Psoas muscle (tissue), 8 donors: ENCODE results near the gene TMEM175. TPM values are rescaled to one million over a fixed set of nuclear protein-coding genes. Genes with fewer than 3 reads are reported as not detected.

Experiments used
- ATAC-seq, 4 donors: fragments of 200-7000 bp; cut with Tn5 transposase; one replicate each; pipeline ENCODE4 v1.9.1; 2020; ENCODE audit warnings: moderate library complexity in 3 of 4, mild to moderate bottlenecking in 2 of 4
- DNase-seq, 2 donors: peaks; one replicate each; pipeline ENCODE4 v3.0.0-alpha.2; 2020
- H3K27ac ChIP-seq: fragments of 200-600 bp; one replicate; pipeline ENCODE4 v1.8.0; 2022
- H3K27me3 ChIP-seq, 3 donors: fragments of 200-600 bp in 1 of 3; one replicate each; pipeline versions ENCODE4 v1.6.1 to v1.8.0; 2013 to 2022; ENCODE audit warnings: low read length in 2 of 3, mild to moderate bottlenecking in 2 of 3, moderate library complexity in 1 of 3; ENCODE audit not compliant: insufficient read depth in 3 of 3
- H3K36me3 ChIP-seq, 2 donors: fragments of 200-600 bp in 1 of 2; one replicate each; pipeline versions ENCODE4 v1.6.1 to v1.8.0; 2013 to 2022; ENCODE audit warnings: low read depth in 1 of 2, mild to moderate bottlenecking in 1 of 2, moderate library complexity in 1 of 2; ENCODE audit not compliant: insufficient read depth in 1 of 2
- H3K4me1 ChIP-seq: fragments of 200-600 bp; one replicate; pipeline ENCODE4 v1.8.0; 2022
- H3K4me3 ChIP-seq: fragments of 200-600 bp; one replicate; pipeline ENCODE4 v1.8.0; 2022; ENCODE audit warnings: mild to moderate bottlenecking
- H3K9me3 ChIP-seq: fragments of 200-600 bp; one replicate; pipeline ENCODE4 v1.8.0; 2022
- WGBS, 3 donors: extraction: QIAGEN DNeasy Blood & Tissue Kit; methylation state at CpG; one replicate each; pipeline versions ENCODE4 v1.1.6 to v1.1.7; 2013; 5-methylcytosine and 5-hydroxymethylcytosine counted together
- intact Hi-C, 2 donors: fragments of 100-400 bp; cut with DNase I; formaldehyde crosslinking; loops; one replicate each; pipeline versions ENCODE4 v1.11.0 to v1.14.2; 2022
- polyA plus RNA-seq, 3 donors: library from polyadenylated mRNA; stranded (reverse); fragments of 200-250 nt; gene quantifications; one replicate each; pipeline ENCODE4 v1.2.3, GENCODE V29; 2013
- total RNA-seq, 4 donors: library from RNA; stranded (reverse); fragmentation: NEBNext Ultra II Directional in 2 of 4; extraction: Animal tissue kit (Norgen Biotek cat#: 25700) in 2 of 4; gene quantifications; one replicate each; pipeline versions ENCODE4 v1.2.1 to v1.2.4, GENCODE V29; 2021 to 2023
- TF ChIP-seq, protein P1 (sequence below): fragments of 200-600 bp; IDR thresholded peaks from one replicate; pipeline ENCODE4 v1.8.0; 2022; ENCODE audit warnings: antibody characterized with exemption
- donor health status: healthy with polysubstance abuse.
- donor health status: DM: no; HTN: no; CAD: no; lungs with moderate emphysema.
- donor health status: Bipolar disorder and iron deficiency.
- donor health status: healthy.
- donor health status: DM: yes; HTN: yes; CAD: no.
- donor health status: DM: no; HTN: no; CAD: no.
- donor health status: DM: no; HTN: no; CAD: no.
- donor health status: DM: yes; HTN: yes; CAD: no.

The TMEM175 gene
- total and polyA plus RNA-seq, 7 donors: 8.7 to 23.9 (median 14.3) TPM

GRCh38 chr4:929096-929765 is 3.0 kb upstream of the TMEM175 start:
- ATAC-seq: no peak
- Histone ChIP-seq H3K27me3 (no peaks in the 10 kb centered on the region), H3K4me3 (no peak overlapping the region), H3K27ac (no peak overlapping the region), H3K9me3 (no peaks in the 10 kb centered on the region), H3K4me1 (peaks cover 34% of the 10 kb centered on the region), H3K36me3 (no peaks in the 10 kb centered on the region)
- no peak for DNase-seq
- WGBS, 3 donors: 86 to 89% (median 88%) methylated on average over 17 of the region's 17 CpGs
- TF ChIP-seq, protein P1, sequence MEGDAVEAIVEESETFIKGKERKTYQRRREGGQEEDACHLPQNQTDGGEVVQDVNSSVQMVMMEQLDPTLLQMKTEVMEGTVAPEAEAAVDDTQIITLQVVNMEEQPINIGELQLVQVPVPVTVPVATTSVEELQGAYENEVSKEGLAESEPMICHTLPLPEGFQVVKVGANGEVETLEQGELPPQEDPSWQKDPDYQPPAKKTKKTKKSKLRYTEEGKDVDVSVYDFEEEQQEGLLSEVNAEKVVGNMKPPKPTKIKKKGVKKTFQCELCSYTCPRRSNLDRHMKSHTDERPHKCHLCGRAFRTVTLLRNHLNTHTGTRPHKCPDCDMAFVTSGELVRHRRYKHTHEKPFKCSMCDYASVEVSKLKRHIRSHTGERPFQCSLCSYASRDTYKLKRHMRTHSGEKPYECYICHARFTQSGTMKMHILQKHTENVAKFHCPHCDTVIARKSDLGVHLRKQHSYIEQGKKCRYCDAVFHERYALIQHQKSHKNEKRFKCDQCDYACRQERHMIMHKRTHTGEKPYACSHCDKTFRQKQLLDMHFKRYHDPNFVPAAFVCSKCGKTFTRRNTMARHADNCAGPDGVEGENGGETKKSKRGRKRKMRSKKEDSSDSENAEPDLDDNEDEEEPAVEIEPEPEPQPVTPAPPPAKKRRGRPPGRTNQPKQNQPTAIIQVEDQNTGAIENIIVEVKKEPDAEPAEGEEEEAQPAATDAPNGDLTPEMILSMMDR: no peak
- intact Hi-C loops: loop anchor here in 1 of 2 donors (10.0 kb wide), 1 partner anchor 144 kb away; no protein-coding TSS in a partner anchor

DNA sequence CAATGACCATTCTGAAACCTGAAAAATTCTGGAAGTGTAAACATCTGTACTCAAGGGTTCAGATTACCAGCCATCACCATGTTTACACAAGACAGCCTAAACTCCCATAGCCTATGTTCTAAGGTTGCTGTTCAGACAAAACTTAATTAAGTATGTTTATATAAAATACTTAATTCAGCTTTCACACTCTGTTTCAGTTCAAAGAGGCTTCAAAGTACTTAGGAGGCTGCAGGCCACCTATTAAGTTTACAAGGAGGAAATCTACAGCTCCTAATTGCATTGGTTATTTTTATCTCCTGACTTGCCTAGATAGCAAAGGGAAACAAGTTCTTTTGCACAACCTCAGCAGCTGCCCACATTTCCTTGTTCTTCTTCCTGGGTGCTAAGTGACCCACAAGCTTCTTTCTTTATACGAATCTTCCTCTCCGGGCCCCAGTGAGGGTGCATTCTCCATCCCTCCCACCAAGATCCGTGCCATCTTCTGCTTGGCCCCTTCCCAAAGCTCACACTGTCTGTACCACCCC is 2.2 kb upstream of the TMEM175 start:
- ATAC-seq (no peak), DNase-seq (no peak)
- H3K27ac ChIP-seq: peak overlapping the region; percentile 99
- peak overlapping the region; percentile 99 for H3K4me3 ChIP-seq
- no peaks in the 10 kb centered on the region for H3K36me3 ChIP-seq
- intact Hi-C loops: loop anchor here (5.0 kb wide), 2 partner anchors 42 to 188 kb away; partner anchors contain the start of gene DGKQ (in 1 of the 2)
- WGBS, 3 donors: 46 to 49% (median 49%) methylated on average over 3 of the region's 3 CpGs
- H3K9me3 ChIP-seq: no peaks in the 10 kb centered on the region
- peaks cover 33% of the 10 kb centered on the region for H3K4me1 ChIP-seq
- TF ChIP-seq, protein P1: no peak
- no peaks in the 10 kb centered on the region for H3K27me3 ChIP-seq

DNA sequence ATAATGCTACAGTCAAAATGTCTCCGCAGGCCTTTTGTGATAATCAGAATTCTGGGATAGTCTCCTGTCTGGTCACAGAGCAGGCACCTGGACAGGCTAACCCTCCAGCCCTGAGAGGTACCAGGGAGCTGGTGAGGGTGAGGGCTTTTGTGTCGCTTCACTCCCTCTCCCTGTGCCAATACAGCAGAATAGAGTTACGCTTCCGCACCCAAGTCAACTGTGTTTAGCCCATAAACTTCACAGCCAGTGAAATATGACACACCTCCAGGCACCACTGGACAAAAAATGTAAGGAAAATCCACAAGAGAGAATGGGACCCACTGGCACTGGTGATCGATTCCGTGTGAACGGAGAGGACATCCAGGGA is 1.4 kb upstream of the TMEM175 start:
- Histone ChIP-seq H3K4me1 (peaks cover 30% of the 10 kb centered on the region), H3K9me3 (no peaks in the 10 kb centered on the region), H3K4me3 (peak overlapping the region; percentile 99), H3K36me3 (no peaks in the 10 kb centered on the region), H3K27ac (peak overlapping the region; percentile 99), H3K27me3 (no peaks in the 10 kb centered on the region)
- intact Hi-C loops: loop anchor here (5.0 kb wide), 2 partner anchors 41 to 189 kb away; partner anchors contain the start of gene DGKQ (in 1 of the 2)
- DNase-seq (no peak), ATAC-seq (no peak)
- 35 to 38% (median 37%) methylated on average over 7 of the region's 7 CpGs for WGBS, 3 donors
- TF ChIP-seq, protein P1: no peak

- 1 to 2% (median 2%) methylated on average over 28 to 31 of the region's 31 CpGs for WGBS, 3 donors
- peak in 1 of 2 donors; percentile 68 for DNase-seq
Measured at GRCh38 chr4:931194-931959, 883 bp upstream of the TMEM175 start.

More at GRCh38 chr4:931194-931959, 883 bp upstream of the TMEM175 start:
- ATAC-seq: peak; percentile 62 to 81 (median 76)
- H3K27ac ChIP-seq: peak overlapping the region; percentile 99
- TF ChIP-seq, protein P1: no peak
- intact Hi-C loops: loop anchor here (5.0 kb wide), 2 partner anchors 41 to 189 kb away; partner anchors contain the start of gene DGKQ (in 1 of the 2)
- no peaks in the 10 kb centered on the region for H3K27me3 ChIP-seq
- no peaks in the 10 kb centered on the region for H3K9me3 ChIP-seq
- H3K36me3 ChIP-seq: no peaks in the 10 kb centered on the region
- H3K4me3 ChIP-seq: peak overlapping the region; percentile 99
- H3K4me1 ChIP-seq: peaks cover 30% of the 10 kb centered on the region
